Neural progenitor cell (in vitro differentiated cells): ENCODE results near the gene SNN.

Experiments
- EZH2 ChIP-seq: fragments of 200-600 bp; sonication (generic); IDR thresholded peaks from 2 replicates; pipeline ENCODE4 v1.6.1; 2017; ENCODE audit warnings: antibody characterized with exemption, mild to moderate bottlenecking, moderate library complexity
- EZH2phosphoT487 ChIP-seq: fragments of 200-600 bp; sonication (generic); IDR thresholded peaks from 2 replicates; pipeline ENCODE4 v1.6.1; 2017; ENCODE audit warnings: antibody characterized with exemption
- TF ChIP-seq, protein P1 (sequence below): fragments of 200-600 bp; sonication (generic); IDR thresholded peaks from 2 replicates; pipeline ENCODE4 v1.5.1; 2017; ENCODE audit warnings: antibody characterized with exemption, mild to moderate bottlenecking

DNA sequence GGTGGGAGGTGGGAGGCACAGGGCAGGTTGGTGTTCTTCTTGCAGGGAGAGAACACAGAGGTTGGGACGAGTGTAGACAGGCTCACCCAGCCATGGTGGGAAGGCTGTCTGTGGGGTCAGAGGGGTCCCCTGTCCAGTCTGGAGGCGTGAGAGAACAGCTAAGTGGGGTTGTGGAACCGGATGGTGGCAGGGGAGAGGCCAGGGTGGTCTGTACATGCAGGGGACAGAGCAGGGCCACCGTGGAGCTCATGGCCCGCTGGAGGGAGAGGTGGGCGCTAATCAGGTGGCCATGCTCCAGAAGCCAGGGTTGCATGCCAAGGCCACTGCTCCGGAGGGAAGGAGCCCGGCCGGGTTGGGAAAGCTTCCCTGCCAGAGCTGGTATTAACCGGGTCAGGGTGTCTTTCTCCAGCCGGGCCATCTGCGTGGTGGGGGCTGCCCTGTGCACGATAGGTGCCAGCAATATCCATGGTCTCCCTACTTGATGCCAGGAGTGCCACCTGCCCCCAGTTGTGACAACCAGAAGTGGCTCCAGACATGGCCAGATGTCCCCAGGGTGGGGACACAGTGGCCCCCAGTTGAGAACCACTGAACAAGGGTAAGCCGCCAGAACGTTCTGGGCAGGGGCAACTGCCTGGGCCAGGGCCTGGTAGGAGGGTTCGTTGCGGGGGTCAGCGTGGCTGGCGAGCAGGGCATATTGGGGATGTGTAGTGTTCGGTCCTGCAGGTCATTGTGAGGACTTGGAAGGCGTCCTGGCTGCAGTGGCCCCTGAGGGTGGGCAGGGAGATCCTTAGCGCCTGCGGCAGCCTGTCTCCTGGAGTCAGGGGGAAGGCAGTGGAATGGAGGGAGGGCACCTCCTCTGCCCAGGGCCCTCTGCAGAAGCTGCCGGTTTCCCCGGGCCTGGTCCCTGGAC lies 5.1 kb downstream of the SNN start:
- TF ChIP-seq EZH2phosphoT487 (no peak), EZH2 (no peak)
- TF ChIP-seq, protein P1, sequence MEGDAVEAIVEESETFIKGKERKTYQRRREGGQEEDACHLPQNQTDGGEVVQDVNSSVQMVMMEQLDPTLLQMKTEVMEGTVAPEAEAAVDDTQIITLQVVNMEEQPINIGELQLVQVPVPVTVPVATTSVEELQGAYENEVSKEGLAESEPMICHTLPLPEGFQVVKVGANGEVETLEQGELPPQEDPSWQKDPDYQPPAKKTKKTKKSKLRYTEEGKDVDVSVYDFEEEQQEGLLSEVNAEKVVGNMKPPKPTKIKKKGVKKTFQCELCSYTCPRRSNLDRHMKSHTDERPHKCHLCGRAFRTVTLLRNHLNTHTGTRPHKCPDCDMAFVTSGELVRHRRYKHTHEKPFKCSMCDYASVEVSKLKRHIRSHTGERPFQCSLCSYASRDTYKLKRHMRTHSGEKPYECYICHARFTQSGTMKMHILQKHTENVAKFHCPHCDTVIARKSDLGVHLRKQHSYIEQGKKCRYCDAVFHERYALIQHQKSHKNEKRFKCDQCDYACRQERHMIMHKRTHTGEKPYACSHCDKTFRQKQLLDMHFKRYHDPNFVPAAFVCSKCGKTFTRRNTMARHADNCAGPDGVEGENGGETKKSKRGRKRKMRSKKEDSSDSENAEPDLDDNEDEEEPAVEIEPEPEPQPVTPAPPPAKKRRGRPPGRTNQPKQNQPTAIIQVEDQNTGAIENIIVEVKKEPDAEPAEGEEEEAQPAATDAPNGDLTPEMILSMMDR = no peak
